ENCODE measurements around the gene CCDC66. TPM values are rescaled to one million over a fixed set of nuclear protein-coding genes. Genes with fewer than 3 reads are reported as not detected.

The CCDC66 gene
- total and polyA plus RNA-seq, 8 donors: 19.4 to 66.6 (median 51.8) TPM

DNA sequence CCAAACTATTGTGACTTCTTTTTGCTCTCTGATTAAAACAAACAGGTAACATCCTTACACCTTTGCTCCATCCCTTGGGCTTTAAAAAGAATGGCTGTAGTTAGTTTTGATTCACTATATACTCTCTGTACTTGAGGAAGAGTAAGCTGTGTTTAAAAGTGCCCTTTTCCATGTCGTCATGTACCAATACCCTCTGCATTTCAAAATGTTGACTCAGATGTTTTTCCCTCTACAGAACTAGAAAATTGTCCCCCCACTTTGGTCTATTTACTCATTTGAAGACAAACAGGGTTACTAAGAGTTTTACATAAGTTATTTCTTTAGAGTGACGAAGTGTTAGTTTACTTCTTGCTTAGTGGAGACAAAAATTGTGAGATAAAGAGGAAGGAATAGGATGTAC, 63.4 kb downstream of the CCDC66 start:
- ATAC-seq (no peak), DNase-seq (no peak)
- H3K4me1 ChIP-seq: no peaks in the 10 kb centered on the region
- H3K27me3 ChIP-seq: no peaks in the 10 kb centered on the region
- H3K4me3 ChIP-seq: no peak overlapping the region
- no peak overlapping the region for H3K27ac ChIP-seq
- intact Hi-C loops (cut with DNase I): no loop called here
- H3K9me3 ChIP-seq: no peaks in the 10 kb centered on the region
- TF ChIP-seq, protein P1, sequence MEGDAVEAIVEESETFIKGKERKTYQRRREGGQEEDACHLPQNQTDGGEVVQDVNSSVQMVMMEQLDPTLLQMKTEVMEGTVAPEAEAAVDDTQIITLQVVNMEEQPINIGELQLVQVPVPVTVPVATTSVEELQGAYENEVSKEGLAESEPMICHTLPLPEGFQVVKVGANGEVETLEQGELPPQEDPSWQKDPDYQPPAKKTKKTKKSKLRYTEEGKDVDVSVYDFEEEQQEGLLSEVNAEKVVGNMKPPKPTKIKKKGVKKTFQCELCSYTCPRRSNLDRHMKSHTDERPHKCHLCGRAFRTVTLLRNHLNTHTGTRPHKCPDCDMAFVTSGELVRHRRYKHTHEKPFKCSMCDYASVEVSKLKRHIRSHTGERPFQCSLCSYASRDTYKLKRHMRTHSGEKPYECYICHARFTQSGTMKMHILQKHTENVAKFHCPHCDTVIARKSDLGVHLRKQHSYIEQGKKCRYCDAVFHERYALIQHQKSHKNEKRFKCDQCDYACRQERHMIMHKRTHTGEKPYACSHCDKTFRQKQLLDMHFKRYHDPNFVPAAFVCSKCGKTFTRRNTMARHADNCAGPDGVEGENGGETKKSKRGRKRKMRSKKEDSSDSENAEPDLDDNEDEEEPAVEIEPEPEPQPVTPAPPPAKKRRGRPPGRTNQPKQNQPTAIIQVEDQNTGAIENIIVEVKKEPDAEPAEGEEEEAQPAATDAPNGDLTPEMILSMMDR (IDR thresholded peaks at IDR 0.05): no peak
- peaks cover 0 to 97% of the 10 kb centered on the region in 2 donors for H3K36me3 ChIP-seq

DNA sequence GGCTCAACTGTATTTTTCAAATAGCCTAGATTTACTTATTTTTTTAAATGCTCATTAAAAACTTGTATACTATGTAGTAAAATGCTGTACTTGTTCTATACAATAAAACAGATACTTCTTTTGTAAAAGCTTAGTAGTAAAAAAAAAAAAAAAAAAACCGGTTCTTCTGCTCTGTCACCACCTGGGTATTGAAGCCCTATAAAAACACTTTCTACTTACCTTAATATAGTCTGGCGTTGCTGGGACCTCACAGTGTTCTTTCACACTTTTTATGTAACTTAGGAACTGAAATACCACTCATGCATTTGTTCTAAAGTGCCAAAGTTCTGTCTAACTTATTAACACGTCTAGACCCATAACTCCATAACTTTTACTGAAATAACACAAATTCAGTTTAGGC, 64.7 kb downstream of the CCDC66 start:
- H3K36me3 ChIP-seq: peaks cover 0 to 98% of the 10 kb centered on the region in 2 donors
- H3K4me1 ChIP-seq: no peaks in the 10 kb centered on the region
- H3K27ac ChIP-seq: no peak overlapping the region
- intact Hi-C loops (cut with DNase I): no loop called here
- no peaks in the 10 kb centered on the region for H3K9me3 ChIP-seq
- ATAC-seq: peak; percentile 85
- H3K4me3 ChIP-seq: no peak overlapping the region
- TF ChIP-seq, protein P1 (IDR thresholded peaks at IDR 0.05): no peak
- no peaks in the 10 kb centered on the region for H3K27me3 ChIP-seq
- DNase-seq: peak in 1 of 4 donors; percentile 60

- H3K9me3 ChIP-seq: no peaks in the 10 kb centered on the region
- no peaks in the 10 kb centered on the region for H3K4me1 ChIP-seq
- peak; percentile 27 for ATAC-seq
- intact Hi-C loops (cut with DNase I): no loop called here
- H3K4me3 ChIP-seq: no peak overlapping the region
- DNase-seq: no peak
- TF ChIP-seq, protein P1 (IDR thresholded peaks at IDR 0.05): no peak
- H3K27me3 ChIP-seq: no peaks in the 10 kb centered on the region
- peaks cover 0 to 100% of the 10 kb centered on the region in 2 donors for H3K36me3 ChIP-seq
- no peak overlapping the region for H3K27ac ChIP-seq
These were observed 65.4 kb downstream of the CCDC66 start for GRCh38 chr3:56622381-56622780.

GRCh38 chr3:56624725-56625124, 67.8 kb downstream of the CCDC66 start:
- ATAC-seq (no peak), DNase-seq (no peak)
- H3K4me3 ChIP-seq: no peak overlapping the region
- H3K27me3 ChIP-seq: no peaks in the 10 kb centered on the region
- no peaks in the 10 kb centered on the region for H3K4me1 ChIP-seq
- no peaks in the 10 kb centered on the region for H3K9me3 ChIP-seq
- H3K27ac ChIP-seq: no peak overlapping the region
- TF ChIP-seq, protein P1 (IDR thresholded peaks at IDR 0.05): no peak
- intact Hi-C loops (cut with DNase I): no loop called here
- peaks cover 0 to 96% of the 10 kb centered on the region in 2 donors for H3K36me3 ChIP-seq

DNA sequence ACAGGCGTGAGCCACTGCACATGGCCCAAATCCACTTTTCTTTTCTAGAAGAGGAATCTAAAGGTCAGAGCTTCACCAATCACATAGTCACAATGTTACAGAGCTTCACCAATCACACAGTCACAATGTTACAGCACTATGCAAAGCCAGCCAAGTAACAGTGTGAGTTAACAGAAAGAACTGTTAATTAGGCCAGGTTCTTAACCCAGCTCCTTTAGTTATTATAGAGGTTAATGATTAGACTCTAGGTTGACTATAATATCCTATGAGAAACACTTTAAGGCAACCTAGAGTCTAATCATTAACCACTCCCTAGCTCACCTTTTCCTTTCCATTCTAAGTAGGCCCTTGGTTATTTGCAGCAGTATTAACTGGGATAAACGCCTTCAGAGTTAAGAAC, 72.1 kb downstream of the CCDC66 start:
- no peaks in the 10 kb centered on the region for H3K27me3 ChIP-seq
- intact Hi-C loops (cut with DNase I): no loop called here
- H3K36me3 ChIP-seq: peaks cover 0 to 89% of the 10 kb centered on the region in 2 donors
- H3K4me1 ChIP-seq: no peaks in the 10 kb centered on the region
- ATAC-seq: peak; percentile 90
- no peaks in the 10 kb centered on the region for H3K9me3 ChIP-seq
- TF ChIP-seq, protein P1 (IDR thresholded peaks at IDR 0.05): no peak
- H3K4me3 ChIP-seq: no peak overlapping the region
- H3K27ac ChIP-seq: peak overlapping the region; percentile 15 to 28
- peak in 1 of 4 donors; percentile 41 for DNase-seq
